ENCODE measurements around the gene KIAA1328. TPM values are rescaled to one million over a fixed set of nuclear protein-coding genes. Genes with fewer than 3 reads are reported as not detected.

KIAA1328 gene
- total RNA-seq, 4 donors from 2014 or later = 16.1 to 32.0 (median 20.1) TPM

DNA sequence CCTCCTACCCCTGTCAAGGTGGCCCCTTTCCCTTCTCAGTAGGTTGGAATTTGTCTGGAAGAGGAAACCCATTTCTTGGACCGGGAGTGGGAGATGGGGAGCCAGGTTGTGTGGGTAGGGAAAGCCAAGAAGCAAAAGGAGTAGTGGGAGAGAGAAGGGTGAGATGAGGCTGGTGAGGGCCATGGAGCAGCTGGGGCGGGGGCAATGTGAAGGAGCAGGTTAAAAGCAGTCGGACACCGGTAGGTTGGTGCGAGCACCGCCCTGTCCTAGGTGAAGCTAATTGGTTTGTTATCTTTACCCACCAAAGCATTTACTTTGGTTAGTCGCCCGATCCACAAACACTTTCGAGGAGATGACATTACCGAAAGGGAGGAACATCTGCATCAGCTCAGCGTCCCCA is 429.9 kb downstream of the KIAA1328 start:
- TF ChIP-seq, protein P1, sequence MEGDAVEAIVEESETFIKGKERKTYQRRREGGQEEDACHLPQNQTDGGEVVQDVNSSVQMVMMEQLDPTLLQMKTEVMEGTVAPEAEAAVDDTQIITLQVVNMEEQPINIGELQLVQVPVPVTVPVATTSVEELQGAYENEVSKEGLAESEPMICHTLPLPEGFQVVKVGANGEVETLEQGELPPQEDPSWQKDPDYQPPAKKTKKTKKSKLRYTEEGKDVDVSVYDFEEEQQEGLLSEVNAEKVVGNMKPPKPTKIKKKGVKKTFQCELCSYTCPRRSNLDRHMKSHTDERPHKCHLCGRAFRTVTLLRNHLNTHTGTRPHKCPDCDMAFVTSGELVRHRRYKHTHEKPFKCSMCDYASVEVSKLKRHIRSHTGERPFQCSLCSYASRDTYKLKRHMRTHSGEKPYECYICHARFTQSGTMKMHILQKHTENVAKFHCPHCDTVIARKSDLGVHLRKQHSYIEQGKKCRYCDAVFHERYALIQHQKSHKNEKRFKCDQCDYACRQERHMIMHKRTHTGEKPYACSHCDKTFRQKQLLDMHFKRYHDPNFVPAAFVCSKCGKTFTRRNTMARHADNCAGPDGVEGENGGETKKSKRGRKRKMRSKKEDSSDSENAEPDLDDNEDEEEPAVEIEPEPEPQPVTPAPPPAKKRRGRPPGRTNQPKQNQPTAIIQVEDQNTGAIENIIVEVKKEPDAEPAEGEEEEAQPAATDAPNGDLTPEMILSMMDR (IDR thresholded peaks at IDR 0.05) = no peak
- no peak for TF ChIP-seq POLR2A (IDR thresholded peaks at IDR 0.05)
- DNase-seq (ENCODE audit: low spot score in 2 of 2) = no peak
- no peak overlapping the region for H3K4me3 ChIP-seq (ENCODE audit: low read depth, poor library complexity, severe bottlenecking)
- intact Hi-C loops (cut with DNase I; ENCODE audit: low total_unique reads) = no loop called here
- 46 to 57% methylated on average over 11 of the region's 11 CpGs for WGBS, 2 donors

DNA sequence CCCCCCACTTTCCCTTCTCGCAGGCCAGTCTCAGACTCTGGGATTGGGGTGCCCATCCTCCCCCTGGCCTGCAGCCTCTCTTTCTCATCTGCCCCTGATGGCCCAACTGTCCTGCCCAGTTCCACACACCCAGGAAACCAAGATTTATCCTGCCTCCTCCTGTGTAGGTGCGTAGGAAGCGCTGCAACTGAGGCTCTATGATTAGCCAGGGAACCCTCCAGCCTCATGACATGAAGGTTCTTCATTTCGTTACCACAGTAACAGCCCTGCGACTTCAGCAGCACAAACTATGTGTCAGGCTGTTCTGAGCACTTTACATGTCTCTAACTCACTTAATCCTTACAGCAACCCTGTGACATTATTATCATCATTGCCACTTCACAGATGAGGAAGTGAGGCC is 430.8 kb downstream of the KIAA1328 start:
- intact Hi-C loops (cut with DNase I; ENCODE audit: low total_unique reads) = no loop called here
- no peak for DNase-seq (ENCODE audit: low spot score in 2 of 2)
- TF ChIP-seq, protein P1 (IDR thresholded peaks at IDR 0.05) = no peak
- no peak for TF ChIP-seq POLR2A (IDR thresholded peaks at IDR 0.05)
- 71 to 81% methylated on average over 5 of the region's 5 CpGs for WGBS, 2 donors
- H3K4me3 ChIP-seq (ENCODE audit: low read depth, poor library complexity, severe bottlenecking) = no peak overlapping the region

DNA sequence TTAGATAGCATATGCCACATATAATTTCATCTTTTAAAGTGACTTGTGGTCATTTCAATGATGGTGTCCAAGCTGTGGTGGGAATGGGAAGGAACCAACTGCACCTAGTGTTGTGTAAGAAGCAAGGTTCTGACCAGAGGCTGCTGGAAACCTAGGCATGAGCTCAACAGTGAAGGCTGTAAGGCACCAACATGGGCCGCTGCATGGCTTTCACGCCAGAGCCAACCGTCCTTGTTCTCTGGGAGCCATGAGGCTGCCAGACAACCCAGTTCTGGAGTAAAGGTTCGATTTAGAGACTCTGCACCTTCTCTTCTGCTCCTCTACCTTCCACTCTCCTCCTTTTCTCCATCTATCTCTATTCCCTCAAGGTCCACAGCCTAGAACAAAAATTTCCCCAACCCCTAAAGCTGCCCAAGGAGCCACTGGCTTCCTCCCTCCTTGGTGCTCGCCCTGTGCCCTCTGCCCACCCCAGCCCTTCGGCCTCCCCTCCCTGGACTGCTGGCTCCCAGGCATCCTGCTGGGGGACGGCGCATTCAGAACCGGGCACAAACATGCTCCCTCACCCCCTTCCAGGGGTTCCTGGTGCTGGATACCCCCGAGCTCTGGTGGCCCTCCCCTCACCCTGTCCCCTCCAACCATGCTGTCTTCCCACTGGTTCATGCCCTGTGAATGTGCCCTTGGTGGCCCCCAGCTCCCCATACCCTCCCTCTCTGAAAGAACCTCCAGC is 431.6 kb downstream of the KIAA1328 start:
- no peak for DNase-seq (ENCODE audit: low spot score in 2 of 2)
- intact Hi-C loops (cut with DNase I; ENCODE audit: low total_unique reads) = no loop called here
- TF ChIP-seq, protein P1 (IDR thresholded peaks at IDR 0.05) = no peak
- TF ChIP-seq POLR2A (IDR thresholded peaks at IDR 0.05) = no peak
- no peak overlapping the region for H3K4me3 ChIP-seq (ENCODE audit: low read depth, poor library complexity, severe bottlenecking)
- WGBS, 2 donors = 71 to 77% methylated on average over 10 of the region's 10 CpGs

DNA sequence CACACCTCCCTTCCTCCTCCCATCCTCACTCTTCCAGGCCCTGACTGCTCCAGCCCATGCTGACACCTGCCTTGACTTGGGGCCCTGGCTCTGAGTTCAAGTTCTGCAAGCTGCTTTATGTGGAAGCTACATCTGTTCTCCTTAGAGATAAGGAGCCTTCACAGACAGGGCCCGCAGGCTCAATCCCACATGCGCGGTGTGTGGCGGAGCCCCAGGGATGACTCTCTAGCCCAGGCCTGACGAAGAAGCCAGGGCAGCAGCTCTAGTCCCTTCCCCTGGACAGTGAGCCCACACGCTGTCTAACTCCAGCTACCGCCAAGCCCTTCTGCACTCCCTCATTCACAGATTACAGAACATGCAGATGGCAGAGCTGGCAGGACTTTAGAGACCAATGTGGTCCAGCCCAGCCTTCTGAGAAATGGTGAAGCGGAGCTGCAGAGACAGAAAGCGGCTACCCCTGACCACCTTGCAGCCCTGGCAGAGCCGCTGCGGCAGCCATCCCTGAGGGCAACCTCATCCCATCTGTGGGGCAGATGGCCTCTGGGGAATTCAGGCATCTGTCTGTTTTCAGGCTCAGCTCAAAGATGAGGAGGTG is 432.4 kb downstream of the KIAA1328 start:
- TF ChIP-seq, protein P1 (IDR thresholded peaks at IDR 0.05) = no peak
- TF ChIP-seq POLR2A (IDR thresholded peaks at IDR 0.05) = no peak
- WGBS, 2 donors = 76 to 86% methylated on average over 11 of the region's 11 CpGs
- intact Hi-C loops (cut with DNase I; ENCODE audit: low total_unique reads) = no loop called here

DNA sequence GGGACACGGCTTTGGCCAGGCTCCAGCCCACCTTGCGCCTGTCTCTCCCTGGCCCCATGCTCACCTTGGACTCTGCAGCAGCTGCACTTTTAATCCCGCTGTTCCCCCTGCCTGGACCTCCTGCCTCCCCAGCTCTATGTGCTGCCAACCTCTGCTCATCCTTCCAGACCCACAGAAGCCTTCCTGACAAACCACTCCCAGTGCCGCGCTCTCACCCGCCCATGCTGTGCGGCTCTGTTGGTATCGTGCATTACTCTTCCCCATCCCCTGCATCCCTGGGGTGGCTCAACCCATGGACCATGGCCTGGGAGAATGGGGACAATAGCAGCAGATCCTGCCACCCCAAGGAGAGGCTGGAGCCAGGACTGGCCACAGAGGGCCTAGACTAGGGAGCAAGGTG is 433.1 kb downstream of the KIAA1328 start:
- no peak overlapping the region for H3K4me3 ChIP-seq (ENCODE audit: low read depth, poor library complexity, severe bottlenecking)
- no peak for DNase-seq (ENCODE audit: low spot score in 2 of 2)
- TF ChIP-seq, protein P1 (IDR thresholded peaks at IDR 0.05) = no peak
- no peak for TF ChIP-seq POLR2A (IDR thresholded peaks at IDR 0.05)
- WGBS, 2 donors = 77 to 88% methylated on average over 8 of the region's 8 CpGs
- intact Hi-C loops (cut with DNase I; ENCODE audit: low total_unique reads) = no loop called here

More for the DNA sequence above, 432.4 kb downstream of the KIAA1328 start:
- H3K4me3 ChIP-seq (ENCODE audit: low read depth, poor library complexity, severe bottlenecking) = no peak overlapping the region
- DNase-seq (ENCODE audit: low spot score in 2 of 2) = no peak

Data from lower leg skin (tissue), 4 donors.